Mesenchymal stem cell (in vitro differentiated cells and primary cell): Measurements from ENCODE around the gene RCHY1.

Experiments used
- DNase-seq: peaks from one replicate; pipeline ENCODE4 v3.0.0-alpha.2; 2013
- H2AFZ ChIP-seq: one replicate; pipeline ENCODE4 v1.6.1; 2013; ENCODE audit warnings: low read depth, mild to moderate bottlenecking, control low read depth, inconsistent platforms, low read length, moderate library complexity
- H2AK5ac ChIP-seq: 2 replicates; pipeline ENCODE4 v1.6.1; 2013; ENCODE audit warnings: low read length, moderate library complexity, mild to moderate bottlenecking, inconsistent platforms; ENCODE audit not compliant: severe bottlenecking
- H2BK120ac ChIP-seq: one replicate; pipeline ENCODE4 v1.6.1; 2013; ENCODE audit warnings: low read depth, mild to moderate bottlenecking, inconsistent platforms, low read length, moderate library complexity
- H2BK12ac ChIP-seq, 2 experiments: one replicate each; pipeline ENCODE4 v1.6.1; 2013; ENCODE audit warnings: inconsistent platforms in 2 of 2, low read length in 2 of 2, mild to moderate bottlenecking in 2 of 2, moderate library complexity in 2 of 2, control low read depth in 1 of 2
- H2BK15ac ChIP-seq: one replicate; pipeline ENCODE4 v1.6.1; 2013; ENCODE audit warnings: mild to moderate bottlenecking, low read depth, inconsistent platforms; ENCODE audit not compliant: poor library complexity, severe bottlenecking
- H2BK5ac ChIP-seq: 2 replicates; pipeline ENCODE4 v1.6.1; 2013; ENCODE audit warnings: low read depth, mild to moderate bottlenecking, low read length, control low read depth, inconsistent platforms; ENCODE audit not compliant: poor library complexity, severe bottlenecking
- H3K14ac ChIP-seq, 2 experiments: one replicate each; pipeline ENCODE4 v1.6.1; 2013; ENCODE audit warnings: inconsistent platforms in 2 of 2, low read length in 2 of 2, control low read depth in 1 of 2, mild to moderate bottlenecking in 1 of 2, moderate library complexity in 1 of 2
- H3K18ac ChIP-seq, 2 experiments: one replicate each; pipeline ENCODE4 v1.6.1; 2013; ENCODE audit warnings: inconsistent platforms in 2 of 2, low read length in 2 of 2, control low read depth in 1 of 2, low read depth in 1 of 2, mild to moderate bottlenecking in 1 of 2
- H3K23ac ChIP-seq, 2 experiments: one replicate each; pipeline ENCODE4 v1.6.1; 2013; ENCODE audit warnings: inconsistent platforms in 2 of 2, low read length in 2 of 2, mild to moderate bottlenecking in 2 of 2, moderate library complexity in 2 of 2, control low read depth in 1 of 2
- H3K27ac ChIP-seq: 2 replicates; pipeline ENCODE4 v1.5.1; 2013; ENCODE audit warnings: mild to moderate bottlenecking, moderate library complexity, low read length, control low read depth, inconsistent platforms; ENCODE audit not compliant: poor library complexity, severe bottlenecking
- H3K27me3 ChIP-seq, 2 experiments: 2 replicates each; pipeline versions ENCODE4 v1.6.1 to v1.7.0; 2013; ENCODE audit warnings: low read length in 2 of 2, mild to moderate bottlenecking in 2 of 2, moderate library complexity in 2 of 2, control low read depth in 1 of 2, inconsistent platforms in 1 of 2; ENCODE audit not compliant: control insufficient read depth in 1 of 2, insufficient read depth in 1 of 2
- H3K36me3 ChIP-seq, 2 experiments: 2 replicates each; pipeline versions ENCODE4 v1.6.1 to v1.7.0; 2013; ENCODE audit warnings: low read length in 2 of 2, control low read depth in 1 of 2, inconsistent platforms in 1 of 2, low read depth in 1 of 2, mild to moderate bottlenecking in 1 of 2; ENCODE audit not compliant: insufficient read depth in 2 of 2, control insufficient read depth in 1 of 2
- H3K4ac ChIP-seq, 2 experiments: one replicate each; pipeline ENCODE4 v1.6.1; 2013; ENCODE audit warnings: inconsistent platforms in 2 of 2, low read length in 2 of 2, mild to moderate bottlenecking in 2 of 2, moderate library complexity in 2 of 2, control low read depth in 1 of 2, low read depth in 1 of 2
- H3K4me1 ChIP-seq: 2 replicates; pipeline ENCODE4 v1.6.1; 2013; ENCODE audit warnings: low read depth, low read length, control low read depth; ENCODE audit not compliant: control insufficient read depth, insufficient read depth
- H3K4me2 ChIP-seq: 2 replicates; pipeline ENCODE4 v1.6.1; 2013; ENCODE audit warnings: low read length, mild to moderate bottlenecking, inconsistent platforms; ENCODE audit not compliant: poor library complexity, severe bottlenecking
- H3K4me3 ChIP-seq, 2 experiments: 2 replicates each; pipeline versions ENCODE4 v1.5.1 to v1.7.0; 2013; ENCODE audit warnings: low read length in 2 of 2, mild to moderate bottlenecking in 2 of 2, control low read depth in 1 of 2, low read depth in 1 of 2; ENCODE audit not compliant: insufficient read depth in 1 of 2
- H3K79me1 ChIP-seq: replicated peaks from 2 replicates; pipeline ENCODE4 v1.6.1; 2013; ENCODE audit warnings: mild to moderate bottlenecking, control low read depth, low read length, inconsistent platforms; ENCODE audit not compliant: poor library complexity, severe bottlenecking
- H3K9ac ChIP-seq: 2 replicates; pipeline ENCODE4 v1.7.0; 2013; ENCODE audit warnings: mild to moderate bottlenecking, low read length, moderate library complexity
- H3K9me3 ChIP-seq: 2 replicates; pipeline ENCODE4 v1.7.0; 2013; ENCODE audit warnings: mild to moderate bottlenecking, low read length; ENCODE audit not compliant: control insufficient read depth
- H4K8ac ChIP-seq: one replicate; pipeline ENCODE4 v1.6.1; 2013; ENCODE audit warnings: inconsistent platforms, mild to moderate bottlenecking, low read length, moderate library complexity
- H4K91ac ChIP-seq: one replicate; pipeline ENCODE4 v1.6.1; 2013; ENCODE audit warnings: mild to moderate bottlenecking, low read length, inconsistent platforms
- WGBS: methylation state at CpG from one replicate; pipeline ENCODE4 v1.1.7; 2013; ENCODE audit warnings: mixed read lengths; 5-methylcytosine and 5-hydroxymethylcytosine counted together

Gene RCHY1

DNA sequence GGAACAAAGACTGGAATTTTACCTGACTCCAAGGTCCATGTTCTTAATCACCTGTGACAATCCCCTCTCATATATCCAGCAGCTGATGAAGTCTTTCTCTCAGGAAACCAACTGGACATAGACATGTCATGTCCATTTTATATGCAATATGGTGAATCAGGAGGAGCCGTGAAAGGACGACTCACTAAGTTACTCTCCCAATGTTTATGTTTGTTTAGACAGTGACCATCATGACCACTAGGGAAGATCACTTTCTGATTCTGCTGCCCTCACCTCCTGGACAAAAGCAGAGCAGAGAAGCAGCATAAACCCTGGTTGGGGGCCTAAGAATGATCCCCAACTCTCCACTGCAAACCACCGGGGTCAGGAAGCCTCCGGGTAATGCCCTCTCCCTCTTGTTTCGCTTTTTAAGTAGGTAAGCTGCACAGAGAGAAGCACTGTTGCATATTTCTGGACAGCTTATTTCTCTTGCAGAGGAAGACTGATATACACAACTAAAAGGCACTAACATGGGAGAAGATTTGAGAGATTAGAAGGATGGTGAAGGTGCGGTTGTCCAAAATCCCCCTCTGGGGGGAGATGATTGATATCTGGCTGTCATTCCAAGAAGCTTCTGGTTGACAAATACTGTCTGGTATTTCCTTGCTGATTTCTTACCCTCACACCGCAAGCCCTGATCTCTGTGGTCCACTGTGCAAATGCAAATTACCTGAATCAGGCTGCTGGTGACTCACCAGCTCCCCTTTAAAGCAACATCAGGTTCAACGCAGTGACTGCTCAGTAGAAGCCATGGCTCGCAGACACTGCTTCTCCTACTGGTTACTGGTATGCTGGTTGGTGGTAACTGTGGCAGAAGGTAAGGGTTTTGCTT, 41.3 kb upstream of the RCHY1 start, which contains the start of gene ODAPH:
ODAPH (plus strand) TSS at position 773 of the 871 bp plus-strand sequence; CDS start at position 790, 17 bp downstream.
- H2BK12ac ChIP-seq = no peak within 1 kb of the TSS
- H2BK15ac ChIP-seq = no peak within 1 kb of the TSS
- H3K27ac ChIP-seq = peak within 1 kb of the TSS; percentile 9
- DNase-seq = peak; percentile 59
- H3K14ac ChIP-seq = no peak within 1 kb of the TSS
- H3K9me3 ChIP-seq = no peaks in the 10 kb centered on the region
- H4K8ac ChIP-seq = no peak within 1 kb of the TSS
- H3K18ac ChIP-seq = no peak within 1 kb of the TSS
- H3K4me2 ChIP-seq = no peak within 1 kb of the TSS
- H4K91ac ChIP-seq = no peak within 1 kb of the TSS
- H3K9ac ChIP-seq = no peak within 1 kb of the TSS
- no peaks in the 10 kb centered on the region for H3K36me3 ChIP-seq
- no peak within 1 kb of the TSS for H2BK120ac ChIP-seq
- 43% methylated on average over 8 of the region's 9 CpGs for WGBS
- H3K4ac ChIP-seq = no peak within 1 kb of the TSS
- H3K27me3 ChIP-seq = peaks cover 0 to 17% of the 10 kb centered on the region in 2 experiments
- H2AFZ ChIP-seq = peak within 1 kb of the TSS; percentile 10
- no peak within 1 kb of the TSS for H2BK5ac ChIP-seq
- H3K4me3 ChIP-seq = no peak within 1 kb of the TSS
- H2AK5ac ChIP-seq = peak within 1 kb of the TSS; percentile 52
- H3K4me1 ChIP-seq = peaks cover 4% of the 10 kb centered on the region
- no peak within 1 kb of the TSS for H3K23ac ChIP-seq
- no peaks in the 10 kb centered on the region for H3K79me1 ChIP-seq

DNA sequence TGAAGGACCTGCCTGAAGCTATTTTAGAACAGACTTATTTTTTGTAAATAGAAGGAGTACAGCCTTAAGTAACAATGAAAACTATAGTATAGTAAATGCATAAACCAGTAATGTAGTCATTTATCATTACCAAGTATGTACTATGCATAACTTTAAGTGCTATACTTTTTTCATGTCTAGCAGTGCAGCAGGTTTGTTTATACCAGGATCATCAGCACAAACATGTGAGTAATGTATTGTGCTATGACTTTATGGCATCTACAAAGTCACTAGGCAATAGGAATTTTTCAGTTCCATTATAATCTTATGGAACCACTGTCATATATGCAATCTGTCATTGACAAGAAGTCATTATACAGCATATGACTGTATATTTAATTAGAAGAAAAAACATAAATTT, 38.2 kb upstream of the RCHY1 start:
- H3K27ac ChIP-seq = no peak overlapping the region
- H2BK15ac ChIP-seq = no peak overlapping the region
- H2BK120ac ChIP-seq = no peak overlapping the region
- H2BK5ac ChIP-seq = no peak overlapping the region
- no peaks in the 10 kb centered on the region for H3K36me3 ChIP-seq
- H2BK12ac ChIP-seq = no peak overlapping the region
- H3K9me3 ChIP-seq = no peaks in the 10 kb centered on the region
- no peak overlapping the region for H3K9ac ChIP-seq
- H4K91ac ChIP-seq = no peak overlapping the region
- peaks cover 9% of the 10 kb centered on the region for H3K4me1 ChIP-seq
- H3K23ac ChIP-seq = no peak overlapping the region
- peaks cover 0 to 12% of the 10 kb centered on the region in 2 experiments for H3K27me3 ChIP-seq
- no peak overlapping the region for H3K14ac ChIP-seq
- no peaks in the 10 kb centered on the region for H3K79me1 ChIP-seq
- no peak overlapping the region for H2AFZ ChIP-seq
- no peak overlapping the region for H3K18ac ChIP-seq
- H4K8ac ChIP-seq = no peak overlapping the region
- H3K4me3 ChIP-seq = no peak overlapping the region
- no peak overlapping the region for H3K4me2 ChIP-seq
- H3K4ac ChIP-seq = no peak overlapping the region
- DNase-seq = peak; percentile 25
- H2AK5ac ChIP-seq = no peak overlapping the region

DNA sequence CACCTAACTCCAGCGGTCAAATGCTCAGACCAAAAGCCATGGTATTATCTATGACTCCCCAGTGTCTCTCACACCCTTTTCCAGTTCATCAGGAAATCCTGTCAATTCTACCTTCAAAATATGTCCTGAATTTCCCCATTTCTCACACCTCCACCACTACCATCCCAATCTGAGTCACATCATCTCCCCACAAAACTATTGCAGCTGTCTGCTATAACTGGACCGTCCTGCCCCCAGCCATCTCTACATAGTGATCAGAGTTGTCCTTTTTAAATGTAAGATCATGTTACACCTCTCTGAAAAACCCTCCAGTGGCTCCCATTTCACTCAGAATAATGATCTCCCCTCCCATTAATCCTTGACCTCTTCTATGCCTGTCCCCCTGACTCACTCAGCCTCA, 34.8 kb upstream of the RCHY1 start:
- Histone ChIP-seq H2AK5ac (no peak overlapping the region), H3K14ac (no peak overlapping the region), H3K9me3 (no peaks in the 10 kb centered on the region), H2BK120ac (no peak overlapping the region), H4K91ac (no peak overlapping the region), H3K23ac (no peak overlapping the region), H3K36me3 (peaks cover 0 to 8% of the 10 kb centered on the region in 2 experiments), H4K8ac (no peak overlapping the region), H3K4me1 (peaks cover 10% of the 10 kb centered on the region), H2BK5ac (no peak overlapping the region), H3K4me3 (no peak overlapping the region), H3K79me1 (no peaks in the 10 kb centered on the region), H2BK15ac (no peak overlapping the region), H2BK12ac (no peak overlapping the region), H3K27ac (no peak overlapping the region), H3K4ac (no peak overlapping the region), H3K18ac (no peak overlapping the region), H3K4me2 (no peak overlapping the region), H3K9ac (no peak overlapping the region), H3K27me3 (no peaks in the 10 kb centered on the region), H2AFZ (no peak overlapping the region)
- DNase-seq = no peak
- 98% methylated on average over 2 of the region's 2 CpGs for WGBS

DNA sequence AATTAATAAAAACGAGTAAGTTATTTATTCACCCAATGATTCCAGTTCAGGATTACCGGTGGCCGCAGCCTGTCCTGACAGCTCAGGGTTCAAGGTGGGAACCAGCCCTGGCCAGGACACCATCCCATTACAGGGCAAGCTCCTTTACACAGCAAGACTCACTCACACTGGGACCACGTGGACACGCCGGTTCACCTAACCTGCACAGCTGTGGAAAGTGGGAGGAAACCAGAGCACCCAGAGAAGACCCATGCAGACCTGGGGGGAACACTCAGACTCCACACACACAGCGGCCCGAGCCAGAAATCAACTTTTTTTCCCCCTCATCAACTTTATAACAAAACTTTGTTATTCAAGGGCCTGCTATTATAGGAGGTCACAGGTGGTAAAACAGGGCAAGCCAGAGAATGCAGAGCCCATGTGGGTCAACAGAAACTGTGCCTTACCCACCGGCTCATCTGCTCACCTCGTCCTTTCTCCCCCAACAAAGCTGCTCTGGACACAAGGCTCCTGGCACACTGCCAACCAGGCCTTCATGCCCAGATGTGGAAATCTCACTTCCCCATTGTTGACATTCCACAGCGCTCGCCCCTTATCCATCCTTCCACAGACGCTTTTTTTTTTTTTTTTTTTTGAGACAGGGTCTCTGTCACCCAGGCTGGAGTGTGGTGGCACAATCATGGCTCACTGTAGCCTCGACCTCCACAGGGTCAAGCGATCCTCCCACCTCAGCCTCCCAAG, 33.6 kb upstream of the RCHY1 start:
- no peak overlapping the region for H3K9ac ChIP-seq
- H3K23ac ChIP-seq = no peak overlapping the region
- no peaks in the 10 kb centered on the region for H3K9me3 ChIP-seq
- peak; percentile 13 for DNase-seq
- 84% methylated on average over 15 of the region's 15 CpGs for WGBS
- H2BK15ac ChIP-seq = no peak overlapping the region
- H2BK12ac ChIP-seq = no peak overlapping the region
- H3K27ac ChIP-seq = no peak overlapping the region
- H3K79me1 ChIP-seq = no peaks in the 10 kb centered on the region
- no peak overlapping the region for H2AFZ ChIP-seq
- peaks cover 0 to 8% of the 10 kb centered on the region in 2 experiments for H3K36me3 ChIP-seq
- H4K8ac ChIP-seq = no peak overlapping the region
- H3K4me3 ChIP-seq = no peak overlapping the region
- no peak overlapping the region for H2BK5ac ChIP-seq
- no peak overlapping the region for H4K91ac ChIP-seq
- peaks cover 10% of the 10 kb centered on the region for H3K4me1 ChIP-seq
- no peak overlapping the region for H3K14ac ChIP-seq
- no peaks in the 10 kb centered on the region for H3K27me3 ChIP-seq
- no peak overlapping the region for H3K18ac ChIP-seq
- no peak overlapping the region for H2BK120ac ChIP-seq
- H2AK5ac ChIP-seq = no peak overlapping the region
- H3K4ac ChIP-seq = no peak overlapping the region
- no peak overlapping the region for H3K4me2 ChIP-seq
